Right lobe of liver (tissue), 4 donors: ENCODE measurements around the gene SPON2.

Experiments
- CTCF ChIP-seq, 4 donors: fragments of 200-600 bp in 3 of 4; fragments of 450-650 bp in 1 of 4; IDR thresholded peaks; one replicate each; pipeline versions ENCODE4 v1.5.1 to v1.8.0; 2016 to 2022; ENCODE audit warnings: antibody characterized with exemption in 4 of 4, mild to moderate bottlenecking in 2 of 4
- POLR2A ChIP-seq: fragments of 450-650 bp; IDR thresholded peaks from one replicate; pipeline ENCODE4 v1.6.1; 2017; ENCODE audit warnings: antibody characterized with exemption, mild to moderate bottlenecking
- donor health status: DM: no; HTN: no; CAD: no.
- donor health status: DM: no; HTN: no; CAD: no.
- donor health status: DM: no; HTN: yes; CAD: no.

DNA sequence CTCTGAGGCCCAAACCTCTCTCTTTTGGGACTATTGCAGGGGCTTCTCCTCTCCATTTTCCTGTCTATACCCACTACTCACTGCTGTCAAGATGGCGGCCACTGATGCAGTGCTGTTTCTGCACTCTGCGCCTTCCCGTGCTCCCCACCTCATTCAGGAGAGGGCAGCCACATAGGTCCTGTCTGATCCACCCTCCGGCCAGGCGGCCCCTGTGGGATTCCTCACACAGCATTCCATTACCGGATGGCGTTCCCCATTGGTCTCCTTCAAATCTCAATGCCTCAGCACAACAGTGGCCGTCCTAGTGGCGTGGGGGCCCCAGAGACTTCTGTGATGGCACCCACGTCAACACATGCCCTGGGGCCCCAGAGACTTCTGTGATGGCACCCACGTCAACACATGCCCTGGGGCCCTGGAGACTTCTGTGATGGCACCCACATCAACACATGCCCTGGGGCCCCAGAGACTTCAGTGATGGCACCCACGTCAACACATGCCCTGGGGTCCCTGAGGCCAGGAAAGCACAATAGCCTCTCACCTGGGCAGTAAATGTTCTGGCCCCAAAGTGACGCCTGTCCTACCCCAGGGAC is 7.3 kb downstream of the SPON2 start:
- TF ChIP-seq POLR2A, result no peak
- no peak for TF ChIP-seq CTCF (IDR thresholded peaks at IDR 0.05)
